AG04450 (cell line): ENCODE data around the gene PHF24. TPM values are rescaled to one million over a fixed set of nuclear protein-coding genes. Genes with fewer than 3 reads are reported as not detected.

ENCODE experiments used
- CTCF ChIA-PET: fragments of 300-600, 350-600 bp; formaldehyde crosslinking; extraction: SDS; loops from one replicate; lab custom pipeline; 2022; ENCODE audit warnings: antibody characterized with exemption, inconsistent platforms; lab: Charles Lee
- POLR2A ChIA-PET: fragments of 350-600 bp; formaldehyde crosslinking; extraction: SDS; loops from one replicate; lab custom pipeline; 2021; ENCODE audit warnings: antibody characterized with exemption, inconsistent platforms; lab: Yijun Ruan, JAX
- DNase-seq: peaks from one replicate; pipeline ENCODE4 v3.0.0-alpha.2; 2011; ENCODE audit warnings: low read depth, low spot score
- H3K27ac ChIP-seq: one replicate; pipeline ENCODE4 v1.5.1; 2012; ENCODE audit warnings: low read depth, low read length, control low read depth
- H3K27me3 ChIP-seq: one replicate; pipeline ENCODE4 v1.6.0; 2012; ENCODE audit warnings: low read length; ENCODE audit not compliant: control insufficient read depth, insufficient read depth
- H3K4me3 ChIP-seq: 2 replicates; pipeline ENCODE4 v1.5.1; 2011; ENCODE audit warnings: mild to moderate bottlenecking, low read depth, low read length, control low read depth
- H3K9me3 ChIP-seq: 2 replicates; pipeline ENCODE4 v1.5.1; 2012; ENCODE audit warnings: low read length; ENCODE audit not compliant: control insufficient read depth, insufficient read depth
- polyA plus RNA-seq: library from polyadenylated mRNA; depleted of rRNA; stranded (reverse); fragments of >200 nt; gene quantifications from 2 replicates; pipeline ENCODE4 v1.2.3, GENCODE V29; 2011
- TF ChIP-seq, protein P1 (sequence below): IDR thresholded peaks from 2 replicates; pipeline ENCODE4 v1.5.1; 2011; ENCODE audit warnings: low read depth, low read length, control low read depth, inconsistent platforms

PHF24 gene
- polyA plus RNA-seq, 1 experiment, result not detected

- H3K9me3 ChIP-seq, result no peaks in the 10 kb centered on the region; the same call in 1 of the 2 replicates
- no peak overlapping the region for H3K4me3 ChIP-seq
- no peak for DNase-seq
- ChIA-PET POLR2A (no interaction called here), CTCF (interaction anchor here (1.8 to 2.4 kb wide), 2 partner anchors 54 to 97 kb away, joined by 7 read pairs; no protein-coding TSS in a partner anchor)
- TF ChIP-seq, protein P1, sequence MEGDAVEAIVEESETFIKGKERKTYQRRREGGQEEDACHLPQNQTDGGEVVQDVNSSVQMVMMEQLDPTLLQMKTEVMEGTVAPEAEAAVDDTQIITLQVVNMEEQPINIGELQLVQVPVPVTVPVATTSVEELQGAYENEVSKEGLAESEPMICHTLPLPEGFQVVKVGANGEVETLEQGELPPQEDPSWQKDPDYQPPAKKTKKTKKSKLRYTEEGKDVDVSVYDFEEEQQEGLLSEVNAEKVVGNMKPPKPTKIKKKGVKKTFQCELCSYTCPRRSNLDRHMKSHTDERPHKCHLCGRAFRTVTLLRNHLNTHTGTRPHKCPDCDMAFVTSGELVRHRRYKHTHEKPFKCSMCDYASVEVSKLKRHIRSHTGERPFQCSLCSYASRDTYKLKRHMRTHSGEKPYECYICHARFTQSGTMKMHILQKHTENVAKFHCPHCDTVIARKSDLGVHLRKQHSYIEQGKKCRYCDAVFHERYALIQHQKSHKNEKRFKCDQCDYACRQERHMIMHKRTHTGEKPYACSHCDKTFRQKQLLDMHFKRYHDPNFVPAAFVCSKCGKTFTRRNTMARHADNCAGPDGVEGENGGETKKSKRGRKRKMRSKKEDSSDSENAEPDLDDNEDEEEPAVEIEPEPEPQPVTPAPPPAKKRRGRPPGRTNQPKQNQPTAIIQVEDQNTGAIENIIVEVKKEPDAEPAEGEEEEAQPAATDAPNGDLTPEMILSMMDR, result no peak
- H3K27ac ChIP-seq, result no peak overlapping the region
- no peaks in the 10 kb centered on the region for H3K27me3 ChIP-seq
These were observed 38.8 kb downstream of the PHF24 start for GRCh38 chr9:34996905-34997279.

DNA sequence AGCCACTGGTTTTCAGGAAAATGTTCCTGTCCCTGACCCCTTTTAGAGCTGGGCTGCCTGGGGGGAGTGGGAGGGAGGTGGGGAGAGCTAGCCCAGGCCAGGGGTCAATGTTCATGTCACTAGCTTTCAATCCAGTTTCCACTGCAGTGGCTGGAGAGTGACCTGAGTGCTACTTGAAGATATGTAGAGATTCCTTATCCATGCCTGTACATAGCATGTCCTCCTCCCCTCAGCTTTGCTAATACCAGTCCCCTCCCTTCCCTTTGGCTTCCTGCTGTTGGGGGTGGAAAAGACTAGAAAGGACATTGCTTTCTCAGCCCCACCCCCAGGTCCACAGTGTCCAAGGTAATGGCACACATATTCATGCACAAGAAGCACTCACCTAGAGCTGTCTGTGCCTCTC, 39.3 kb downstream of the PHF24 start:
- TF ChIP-seq, protein P1, result no peak
- Histone ChIP-seq H3K27me3 (no peaks in the 10 kb centered on the region), H3K4me3 (no peak overlapping the region), H3K27ac (no peak overlapping the region), H3K9me3 (no peaks in the 10 kb centered on the region; the same call in 1 of the 2 replicates)
- ChIA-PET POLR2A (no interaction called here), CTCF (interaction anchor here (1.8 to 2.4 kb wide), 2 partner anchors 54 to 98 kb away, joined by 7 read pairs; no protein-coding TSS in a partner anchor)
- DNase-seq, result no peak

DNA sequence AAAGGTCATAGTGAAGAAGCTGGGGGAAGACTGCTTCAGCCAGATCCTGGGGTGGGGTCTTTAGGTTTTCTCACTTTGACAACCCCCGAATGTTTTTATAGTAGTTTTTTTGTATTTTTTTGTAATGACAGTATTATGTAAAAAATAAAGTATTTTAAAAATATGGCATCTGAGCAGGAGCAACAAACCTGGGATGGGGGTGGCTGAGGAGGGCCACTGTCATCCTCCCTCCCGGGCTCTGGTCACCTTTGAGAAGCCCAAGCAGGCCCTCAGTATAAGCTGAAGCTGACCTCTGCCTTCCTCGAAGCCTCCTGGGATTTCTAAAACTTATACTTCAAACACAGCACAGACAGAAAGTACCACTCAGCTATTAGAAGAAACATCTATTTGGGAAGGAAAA, 40.2 kb downstream of the PHF24 start:
- ChIA-PET POLR2A (interaction anchor here (0.6 kb wide), 1 partner anchor 697 kb away, joined by 5 read pairs; no protein-coding TSS in a partner anchor), CTCF (interaction anchor here (1.8 to 2.4 kb wide), 2 partner anchors 53 to 99 kb away, joined by 7 read pairs; no protein-coding TSS in a partner anchor)
- TF ChIP-seq, protein P1, result no peak
- no peaks in the 10 kb centered on the region; the same call in 1 of the 2 replicates for H3K9me3 ChIP-seq
- DNase-seq, result no peak
- no peak overlapping the region for H3K4me3 ChIP-seq
- H3K27ac ChIP-seq, result no peak overlapping the region
- H3K27me3 ChIP-seq, result no peaks in the 10 kb centered on the region

DNA sequence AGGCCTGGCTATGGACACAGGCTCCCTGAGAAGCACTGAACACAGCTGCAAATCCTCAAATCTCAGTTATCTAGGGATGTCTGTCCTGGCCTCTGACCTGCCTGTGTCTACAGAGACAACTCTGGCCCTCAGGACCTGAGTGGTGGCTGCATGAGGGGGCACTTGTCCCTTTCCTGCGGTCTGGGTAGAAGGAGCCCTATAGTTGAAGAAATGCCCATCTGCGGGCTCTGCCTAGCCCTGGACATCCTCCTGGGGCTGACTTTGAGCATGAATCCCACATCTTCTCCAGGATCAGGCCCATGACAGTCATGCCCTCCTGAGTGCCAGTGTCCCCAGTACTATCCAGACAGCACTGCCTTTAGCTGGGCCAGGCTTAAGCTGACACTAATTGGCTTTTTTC, 41.5 kb downstream of the PHF24 start:
- ChIA-PET POLR2A (no interaction called here), CTCF (no interaction called here)
- no peak overlapping the region for H3K27ac ChIP-seq
- no peaks in the 10 kb centered on the region for H3K27me3 ChIP-seq
- no peak for DNase-seq
- H3K9me3 ChIP-seq, result no peaks in the 10 kb centered on the region; the same call in 1 of the 2 replicates
- TF ChIP-seq, protein P1, result no peak
- H3K4me3 ChIP-seq, result no peak overlapping the region

DNA sequence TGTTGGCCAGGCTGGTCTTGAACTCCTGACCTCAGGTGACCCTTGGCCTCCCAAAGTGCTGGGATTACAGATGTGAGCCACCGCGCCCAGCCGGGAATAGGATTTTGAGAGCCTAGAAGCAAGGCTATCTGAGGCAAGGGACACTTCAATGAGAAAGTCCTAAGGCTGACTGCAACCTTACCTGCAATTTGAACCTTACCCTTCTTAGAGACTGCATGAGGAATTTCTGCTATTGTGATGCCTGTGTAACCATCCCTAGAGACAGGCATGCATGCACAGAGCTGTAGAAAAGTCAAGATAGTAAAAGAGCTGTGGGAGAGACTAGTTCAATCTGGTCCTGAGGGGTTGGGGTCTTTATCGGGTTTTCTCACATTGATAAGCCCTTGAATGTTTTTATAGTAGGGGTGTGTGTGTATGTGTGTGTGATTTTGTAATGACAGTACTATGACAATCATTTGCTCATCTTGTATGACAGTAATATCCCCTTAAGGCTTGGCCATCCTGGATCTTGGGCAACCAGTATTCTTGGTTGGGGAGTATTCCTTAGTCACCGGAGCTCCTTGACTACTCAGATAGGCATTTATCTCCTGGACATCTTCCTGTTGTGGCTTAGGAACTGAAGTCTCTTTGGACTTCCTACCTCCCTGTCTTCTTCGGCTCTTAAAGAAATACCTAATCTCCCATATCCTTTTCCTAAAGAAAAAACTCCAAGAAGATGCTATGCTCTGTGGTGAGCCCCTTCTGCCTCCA, 42.6 kb downstream of the PHF24 start:
- H3K27ac ChIP-seq, result no peak overlapping the region
- ChIA-PET CTCF (interaction anchor here (0.7 kb wide), 1 partner anchor 28 kb away, joined by 4 read pairs; no protein-coding TSS in a partner anchor), POLR2A (interaction anchor here (1.0 kb wide), 1 partner anchor 46 kb away, joined by 3 read pairs; no protein-coding TSS in a partner anchor)
- TF ChIP-seq, protein P1, result no peak
- no peak for DNase-seq
- no peak overlapping the region for H3K4me3 ChIP-seq
- no peaks in the 10 kb centered on the region; the same call in 1 of the 2 replicates for H3K9me3 ChIP-seq
- H3K27me3 ChIP-seq, result no peaks in the 10 kb centered on the region
